NCI-H1930 (cell line): ENCODE measurements around the gene SYF2.
"Not testable (repeated sequence)": the region's sequence is repeated elsewhere in the genome, so short reads cannot be mapped to it uniquely, and the experiment has no call there.

ENCODE experiments used
- DNase-seq, 2 experiments: peaks; one replicate each; lab custom pipeline; 2025; lab: John Stamatoyannopoulos, UW

Gene SYF2

DNA sequence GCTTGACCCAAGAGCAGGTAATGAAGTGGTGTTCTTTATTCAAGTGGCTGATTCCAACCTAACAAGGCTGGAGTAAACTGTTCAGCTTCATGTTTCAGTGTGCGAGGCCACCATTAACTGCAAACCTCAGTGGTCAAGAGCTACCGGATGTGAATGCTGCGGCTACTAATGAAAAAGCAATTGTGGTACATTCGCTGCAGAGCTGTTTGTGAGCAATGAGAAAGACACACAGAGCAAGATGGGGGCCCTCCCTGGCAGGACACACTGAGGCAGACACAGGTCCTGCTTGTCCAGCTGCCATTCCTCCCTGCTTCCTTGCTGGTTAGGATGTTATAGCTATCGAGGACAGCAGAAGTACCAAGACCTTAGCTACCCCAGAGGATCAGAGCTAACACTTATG lies 26.1 kb downstream of the SYF2 start:
- DNase-seq = no peak

DNA sequence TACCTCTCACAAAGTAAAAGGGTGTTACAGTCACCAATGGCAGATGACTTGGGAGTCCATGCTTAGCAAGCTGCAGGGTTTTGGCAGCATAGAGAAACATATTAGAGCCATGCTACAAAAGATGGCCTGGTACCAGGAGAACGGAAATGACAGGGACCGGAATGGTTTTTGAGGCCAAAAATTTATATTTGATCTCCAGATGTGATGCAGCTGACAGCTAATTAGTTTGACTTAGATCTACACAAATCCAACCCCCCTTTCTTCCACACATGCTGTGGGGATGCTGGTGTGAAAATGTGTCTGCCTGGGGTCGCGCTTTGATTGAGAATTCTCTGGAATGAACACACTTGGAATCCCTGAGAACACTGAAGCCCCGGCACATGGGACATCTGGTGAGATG lies 26.5 kb downstream of the SYF2 start:
- DNase-seq = no peak

DNA sequence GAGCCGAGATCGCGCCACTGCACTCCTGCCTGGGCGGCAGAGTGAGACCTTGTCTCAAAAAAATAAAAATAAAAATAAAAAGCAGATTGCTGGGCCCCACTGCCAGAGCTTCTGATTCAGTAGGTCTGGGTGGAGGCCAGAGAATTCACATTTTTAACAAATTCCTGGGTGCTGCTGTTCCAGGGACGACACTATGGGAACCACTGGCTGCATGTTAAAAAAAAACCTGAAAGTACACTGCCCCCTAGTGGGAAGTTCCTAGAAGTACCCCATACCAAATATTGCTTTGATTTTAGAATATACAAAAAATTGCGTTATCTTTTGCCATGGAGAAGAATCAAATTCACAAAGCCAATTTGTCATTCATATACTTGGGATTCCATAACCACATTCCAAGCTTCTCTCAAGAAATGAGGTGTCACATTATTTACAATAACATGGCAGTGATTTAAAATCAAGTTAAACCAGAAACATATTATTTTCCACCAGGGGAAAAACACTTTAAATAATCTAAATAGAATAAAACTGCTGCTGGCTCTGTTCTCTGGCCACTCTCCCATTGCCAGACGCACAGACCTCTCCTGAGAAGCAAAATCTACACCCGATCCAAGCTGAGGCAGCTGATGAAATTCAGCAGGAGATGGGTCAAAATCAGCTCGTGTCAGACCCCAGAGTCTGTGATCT lies 27.4 kb downstream of the SYF2 start:
- DNase-seq = peak; percentile 17 to 45

DNA sequence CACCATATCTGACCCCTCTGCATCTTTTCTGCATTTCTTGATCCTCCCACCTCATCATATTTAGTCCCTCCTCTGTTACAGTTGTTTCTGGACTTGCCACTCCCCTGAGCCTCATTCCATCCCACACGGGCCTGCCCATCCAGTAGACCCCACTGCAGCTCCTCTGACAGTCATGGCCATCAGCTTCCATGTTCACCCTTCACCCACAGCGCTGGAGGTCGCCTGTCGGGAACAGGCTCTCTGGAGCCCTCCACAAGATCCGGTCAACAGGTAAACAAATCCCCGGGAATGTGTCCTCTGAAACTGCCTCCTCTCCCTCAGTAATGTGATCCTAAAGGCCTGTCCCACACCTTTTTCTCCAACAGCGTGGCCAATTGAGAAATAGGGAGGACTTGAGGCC lies 31.3 kb downstream of the SYF2 start:
- DNase-seq = no peak

DNA sequence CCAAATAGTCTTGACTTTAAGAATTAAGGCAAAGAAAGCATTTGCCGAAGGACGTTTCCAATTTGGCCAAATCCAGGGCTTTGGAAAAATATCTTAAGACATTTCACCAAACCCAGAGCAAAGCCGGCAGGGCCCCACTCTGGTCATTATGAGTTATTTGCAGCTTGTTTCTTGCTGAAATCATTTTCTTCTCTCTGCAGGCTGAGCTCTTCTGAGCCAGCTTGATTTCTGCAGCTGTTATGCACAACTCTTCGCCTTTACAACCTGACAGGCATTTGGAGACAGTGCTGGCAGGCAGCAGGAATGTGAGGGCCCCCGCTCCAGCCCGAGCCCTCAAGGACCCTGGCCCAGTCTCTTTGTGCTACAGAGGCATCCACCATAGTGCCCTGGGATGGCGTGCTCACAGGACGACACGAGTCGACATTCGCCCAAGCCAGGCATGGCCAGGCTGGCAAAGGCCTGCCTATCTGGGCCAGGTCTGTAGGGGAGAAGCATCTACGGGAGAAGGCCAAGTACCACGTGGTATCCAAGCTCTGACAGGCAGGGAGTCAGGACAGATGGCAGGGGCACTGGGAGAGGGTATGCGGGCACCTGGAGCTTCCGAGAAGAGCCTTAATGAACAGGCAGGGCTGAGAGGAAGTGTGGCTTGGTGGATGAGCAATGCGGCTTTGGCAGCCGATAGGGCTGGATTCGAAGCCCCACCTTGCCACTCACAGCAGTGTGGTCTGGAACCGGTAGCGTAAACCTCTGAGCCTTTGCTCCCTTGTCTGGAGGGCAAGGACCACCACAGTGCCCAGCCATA lies 32.3 kb downstream of the SYF2 start:
- DNase-seq = no peak

DNA sequence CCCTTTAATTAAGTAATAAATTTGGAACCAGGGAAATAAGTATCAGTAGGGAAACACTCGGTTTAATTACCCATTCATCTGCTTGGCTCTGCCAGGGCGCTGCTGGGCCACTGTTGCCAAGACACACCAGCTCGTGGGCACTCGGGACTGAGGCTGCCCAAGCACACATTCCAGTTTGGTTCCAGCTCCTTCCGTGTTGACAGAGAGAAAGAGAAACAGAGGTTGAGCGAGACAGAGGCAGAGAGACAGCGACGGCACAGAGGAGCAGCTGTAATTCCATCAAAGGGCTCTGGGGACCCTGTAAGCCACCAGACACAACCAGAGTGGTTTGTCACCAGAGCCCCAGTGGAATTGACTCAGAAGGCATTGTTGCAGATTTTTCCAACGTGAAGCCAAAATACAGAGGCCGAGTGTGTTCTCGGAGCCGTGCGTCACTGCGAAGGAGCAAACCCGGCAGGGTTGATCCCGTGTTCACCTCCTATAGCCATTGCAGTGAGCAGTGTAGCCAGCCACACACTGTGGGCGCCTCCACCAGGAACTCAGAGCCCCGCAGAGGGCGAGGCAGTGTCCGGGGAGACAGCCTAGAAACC lies 33.5 kb downstream of the SYF2 start:
- DNase-seq = no peak

DNA sequence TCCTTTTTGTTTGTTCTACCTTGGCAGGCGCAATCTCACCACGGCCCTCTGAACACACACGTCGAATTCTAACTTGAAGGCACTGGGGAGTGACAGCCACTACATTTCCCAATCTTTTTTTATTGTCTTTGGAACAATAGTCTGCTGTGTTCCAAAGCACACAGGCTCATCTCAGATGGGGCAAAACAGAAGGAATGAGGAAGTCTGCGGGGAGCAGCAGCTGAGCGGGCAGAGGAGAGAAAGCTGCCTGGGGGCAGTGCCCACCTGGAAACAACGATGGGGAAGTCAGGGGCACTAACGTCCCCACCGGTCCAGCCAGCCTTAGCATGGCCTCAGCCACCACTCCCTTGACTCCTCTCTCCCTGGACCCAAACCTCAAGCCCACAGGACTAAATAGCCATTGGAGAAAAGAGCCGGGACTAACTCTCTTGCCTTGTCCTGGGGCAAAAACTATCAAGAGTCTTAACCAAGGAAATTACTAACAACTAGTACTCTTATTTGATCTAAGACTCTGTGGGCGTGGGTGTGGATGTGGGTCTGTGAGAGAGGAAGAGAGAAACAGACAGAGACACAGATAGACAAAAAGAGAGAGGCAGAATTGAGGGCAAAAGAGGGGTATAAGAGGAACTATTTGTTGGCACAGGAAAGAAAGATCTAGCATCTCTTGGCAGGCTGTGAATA lies 34.2 kb downstream of the SYF2 start:
- DNase-seq = no peak

DNA sequence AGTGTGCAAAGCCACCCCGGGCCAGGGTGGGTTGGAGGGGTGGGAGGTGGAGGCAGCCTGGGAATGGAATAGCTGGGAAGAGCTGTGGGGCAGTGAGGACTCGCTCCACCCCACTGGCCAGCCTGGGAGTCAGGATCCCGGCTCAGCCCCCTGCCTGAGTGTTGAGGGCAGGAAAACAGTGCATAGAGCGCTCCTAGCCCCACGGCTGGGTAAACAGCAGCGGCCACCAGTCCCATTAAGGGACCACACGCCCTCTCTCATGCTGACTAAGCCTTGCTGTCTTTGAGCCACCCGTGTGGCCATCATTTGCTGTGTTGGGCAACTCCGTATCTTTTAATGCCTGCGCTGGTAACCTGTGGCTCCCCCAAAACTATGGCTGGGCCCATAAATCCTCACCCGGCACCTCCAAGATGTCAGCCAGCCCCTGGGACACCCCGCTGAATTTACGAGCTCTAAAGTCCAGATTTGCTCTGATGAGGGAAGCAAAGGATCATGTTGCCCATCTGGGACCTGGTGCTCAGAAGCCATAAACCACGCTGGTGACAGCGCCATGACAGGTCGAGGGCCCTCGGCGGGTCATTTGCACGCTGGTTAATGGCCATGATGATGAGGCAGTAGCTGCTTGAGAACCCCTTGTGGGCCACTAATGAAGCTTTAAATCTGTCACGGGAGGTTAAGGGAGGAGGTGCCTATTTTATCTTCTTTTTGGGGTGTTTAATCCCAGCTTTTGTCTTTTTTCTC lies 34.9 kb downstream of the SYF2 start:
- peak in 1 of 2 experiments; percentile 21 for DNase-seq

DNA sequence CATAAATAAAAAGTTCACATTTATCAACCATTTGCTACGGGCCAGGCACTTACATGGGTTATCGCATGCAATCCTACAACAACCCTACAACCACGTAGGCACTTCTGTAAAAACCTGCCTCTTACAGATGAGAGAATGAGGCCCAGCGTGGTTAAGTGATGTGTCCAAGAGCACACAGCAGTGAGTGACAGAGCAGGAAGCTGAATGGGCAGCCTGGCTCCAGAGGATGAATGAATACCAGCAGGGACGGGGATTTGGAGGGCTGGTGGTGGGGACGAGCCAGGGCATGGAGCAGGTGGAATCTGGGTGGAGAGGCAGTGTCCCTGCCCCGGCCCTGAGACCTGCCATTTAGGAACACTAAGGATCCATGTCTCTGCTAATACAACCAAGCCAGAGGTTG lies 35.5 kb downstream of the SYF2 start:
- DNase-seq = no peak

DNA sequence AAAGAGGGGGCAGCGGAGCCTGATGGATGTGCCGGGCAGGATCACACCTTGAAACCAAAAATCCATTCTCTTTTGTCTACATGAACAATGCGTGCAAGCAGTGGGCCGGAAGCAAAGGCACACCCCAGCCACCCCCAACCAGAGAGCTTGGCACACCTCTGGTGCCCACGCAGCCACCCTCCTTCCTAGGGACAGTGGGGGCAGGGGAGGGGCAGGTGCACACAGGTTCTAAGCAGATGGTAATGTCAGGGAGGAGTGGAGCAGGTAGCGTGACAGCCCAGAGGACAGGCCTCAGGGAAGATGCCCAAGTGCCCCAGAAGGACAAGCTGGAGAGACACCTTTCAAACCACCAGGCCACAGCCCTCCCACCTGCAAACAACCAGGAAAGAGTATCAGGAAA lies 36.5 kb downstream of the SYF2 start:
- no peak for DNase-seq

DNA sequence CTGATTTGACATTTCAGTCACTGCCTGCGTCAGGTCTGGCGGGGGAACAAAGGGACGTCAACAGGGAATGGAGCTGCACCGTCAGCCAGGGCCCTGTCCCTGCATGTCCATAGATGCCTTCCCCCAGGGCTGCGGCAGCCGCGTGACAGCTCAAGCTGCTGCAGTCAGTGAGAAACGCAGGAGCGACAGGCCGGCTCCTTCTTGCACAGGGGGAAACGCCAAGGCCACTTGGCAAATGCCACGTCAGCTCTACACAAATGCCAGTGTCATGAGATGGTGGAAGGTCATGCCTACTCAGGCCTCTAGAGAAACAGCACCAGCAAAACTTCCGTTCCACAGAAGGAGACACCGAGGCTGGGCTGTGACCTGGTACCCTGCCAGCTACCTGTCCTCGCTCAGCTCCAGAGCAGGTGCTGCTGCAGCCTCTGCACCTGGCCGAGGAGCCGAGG lies 37.7 kb downstream of the SYF2 start:
- no peak for DNase-seq

DNA sequence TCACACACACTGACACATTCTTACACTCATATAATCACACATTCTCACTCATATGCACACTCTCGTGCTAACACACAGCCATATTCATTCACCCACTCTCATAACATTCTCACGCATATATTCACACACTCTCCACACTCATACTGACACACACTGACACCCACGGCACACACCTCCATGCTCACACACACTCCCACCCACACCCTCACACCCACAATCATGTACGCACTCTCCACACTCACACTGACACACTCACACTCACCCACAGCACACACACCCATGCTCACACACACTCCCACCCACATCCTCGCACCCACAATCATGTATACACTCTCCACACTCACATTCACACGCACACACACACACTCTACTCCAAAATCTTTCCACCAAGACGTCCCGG lies 38.2 kb downstream of the SYF2 start:
- no peak for DNase-seq

DNA sequence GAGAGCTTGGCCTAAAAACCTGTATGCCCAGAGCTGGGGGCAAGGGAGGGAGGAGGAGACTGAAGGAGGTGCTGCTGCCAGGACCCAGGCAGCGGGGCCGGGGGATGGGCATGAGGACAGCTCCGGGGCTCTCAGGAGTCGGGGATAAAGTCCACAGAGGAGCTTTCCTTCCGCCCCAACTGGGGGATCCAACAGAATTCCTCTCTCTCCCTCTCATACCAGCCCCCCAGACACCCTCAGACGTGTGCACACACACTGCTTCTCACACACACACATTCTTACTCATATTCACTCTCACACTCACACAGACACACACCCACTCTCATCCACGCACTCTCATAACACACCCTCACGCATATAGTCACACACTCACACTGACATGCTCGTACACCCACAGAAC lies 39.1 kb downstream of the SYF2 start:
- no peak for DNase-seq

DNA sequence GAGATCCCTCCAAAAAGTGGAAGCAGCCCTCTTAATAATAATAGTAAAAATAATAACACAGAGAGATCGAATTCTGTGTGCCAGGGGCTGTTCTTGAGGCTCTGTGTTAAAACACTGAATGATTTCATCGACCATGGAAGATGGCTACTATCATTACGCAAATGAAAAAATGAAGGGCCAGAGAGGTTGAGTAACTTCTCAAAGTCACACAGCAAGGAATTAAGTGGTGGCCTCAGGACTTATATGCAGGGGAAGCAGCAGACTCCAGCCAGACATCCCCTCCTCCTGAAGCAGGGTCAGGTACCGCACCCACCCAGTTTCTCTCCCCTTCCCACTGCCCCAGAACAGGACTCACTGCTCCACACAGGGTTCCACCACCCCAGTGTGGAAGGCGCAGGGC lies 40.1 kb downstream of the SYF2 start:
- DNase-seq = no peak

DNA sequence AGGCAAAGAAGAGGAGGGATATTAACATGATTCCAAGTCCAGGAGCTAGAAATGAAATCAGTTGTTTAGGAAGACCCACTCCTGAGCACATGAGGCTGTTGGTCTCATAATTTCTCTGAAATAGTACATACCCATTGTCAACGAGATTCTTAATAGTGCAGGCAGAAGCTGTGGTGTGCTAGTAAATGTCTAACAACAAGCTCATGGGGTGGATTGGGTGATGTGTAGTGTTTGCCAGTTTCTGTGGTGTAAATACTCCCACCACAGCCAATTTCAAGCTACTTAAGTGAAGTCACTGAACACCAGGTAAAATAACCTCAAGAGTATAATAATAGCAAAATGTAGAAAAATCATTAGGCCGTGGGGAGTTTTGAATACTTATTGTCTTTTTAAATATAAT lies 42.0 kb downstream of the SYF2 start:
- no peak for DNase-seq

DNA sequence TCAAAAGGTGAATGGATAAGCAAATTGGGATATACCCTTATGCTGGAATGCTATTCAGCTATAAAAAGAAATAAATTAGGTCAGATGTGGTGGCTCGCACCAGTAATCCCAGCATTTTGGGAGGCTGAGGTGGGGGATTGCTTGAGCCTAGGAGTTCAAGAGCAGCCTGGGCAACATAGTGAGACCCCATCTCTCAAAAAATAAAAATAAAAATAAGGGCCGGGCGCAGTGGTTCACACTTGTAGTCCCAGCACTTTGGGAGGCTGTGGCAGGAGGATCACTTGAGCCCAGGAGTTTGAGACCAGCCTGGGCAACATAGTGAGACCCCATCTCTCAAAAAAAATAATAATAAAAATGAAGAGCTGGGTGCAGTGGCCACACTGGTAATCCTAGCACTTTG lies 44.4 kb downstream of the SYF2 start:
- DNase-seq = not testable (repeated sequence)

DNA sequence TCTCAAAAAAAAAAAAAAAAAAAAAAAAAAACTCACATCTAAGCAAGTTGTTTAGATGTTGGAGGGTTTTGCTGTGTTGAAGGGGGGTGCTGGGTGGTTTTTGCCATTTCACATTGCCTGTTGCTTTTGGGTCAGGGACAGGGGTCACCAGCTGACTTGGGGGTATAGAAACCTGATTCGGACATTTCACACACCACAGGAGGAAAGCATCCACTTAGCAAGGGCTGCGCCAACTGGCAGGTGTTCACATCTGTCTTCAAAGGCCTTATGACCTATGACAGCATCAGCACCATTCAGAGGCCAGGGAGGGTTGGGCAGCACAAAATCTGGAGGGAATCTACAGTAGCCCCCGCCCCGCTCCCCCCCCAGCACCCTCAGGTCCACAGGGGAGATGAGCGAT lies 45.2 kb downstream of the SYF2 start:
- DNase-seq = no peak

DNA sequence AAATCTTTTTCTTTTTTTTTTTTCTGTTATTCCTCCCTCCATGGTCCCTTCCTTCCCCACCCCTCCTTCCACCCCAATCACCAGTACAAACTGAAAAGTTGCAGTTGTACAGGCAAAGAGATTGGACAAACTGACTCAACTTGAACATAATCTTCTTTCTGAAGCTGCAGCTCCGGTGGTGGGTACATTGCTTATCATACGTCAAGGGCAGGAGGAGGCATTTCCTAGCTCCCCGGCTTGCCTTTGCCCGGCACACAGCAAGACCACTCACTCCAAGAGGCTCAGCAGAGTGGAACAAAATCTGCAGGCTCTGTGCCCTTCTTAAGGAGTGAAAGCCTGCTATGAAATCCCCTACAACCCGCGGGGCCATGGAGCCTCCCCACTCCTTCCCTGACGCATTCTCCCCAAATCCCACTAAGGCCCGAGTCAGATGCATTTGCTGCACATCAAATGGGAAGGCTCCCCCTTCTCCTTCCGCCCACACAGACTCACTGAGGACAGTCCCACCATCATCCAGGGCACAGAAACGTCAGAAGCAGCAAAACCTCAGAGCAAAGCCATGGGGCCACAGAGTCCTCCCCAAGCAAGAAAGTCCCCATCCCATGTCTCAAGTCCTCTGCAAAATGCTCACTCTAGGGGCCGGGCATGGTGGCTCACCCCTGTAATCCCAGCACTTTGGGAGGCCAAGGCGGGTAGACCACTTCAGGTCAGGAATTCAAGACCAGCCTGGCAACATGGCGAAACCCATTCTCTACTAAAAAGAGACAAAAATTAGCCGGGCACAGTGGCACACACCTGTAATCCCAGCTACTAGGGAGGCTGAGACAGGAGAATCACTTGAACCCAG lies 45.9 kb downstream of the SYF2 start:
- DNase-seq = no peak

DNA sequence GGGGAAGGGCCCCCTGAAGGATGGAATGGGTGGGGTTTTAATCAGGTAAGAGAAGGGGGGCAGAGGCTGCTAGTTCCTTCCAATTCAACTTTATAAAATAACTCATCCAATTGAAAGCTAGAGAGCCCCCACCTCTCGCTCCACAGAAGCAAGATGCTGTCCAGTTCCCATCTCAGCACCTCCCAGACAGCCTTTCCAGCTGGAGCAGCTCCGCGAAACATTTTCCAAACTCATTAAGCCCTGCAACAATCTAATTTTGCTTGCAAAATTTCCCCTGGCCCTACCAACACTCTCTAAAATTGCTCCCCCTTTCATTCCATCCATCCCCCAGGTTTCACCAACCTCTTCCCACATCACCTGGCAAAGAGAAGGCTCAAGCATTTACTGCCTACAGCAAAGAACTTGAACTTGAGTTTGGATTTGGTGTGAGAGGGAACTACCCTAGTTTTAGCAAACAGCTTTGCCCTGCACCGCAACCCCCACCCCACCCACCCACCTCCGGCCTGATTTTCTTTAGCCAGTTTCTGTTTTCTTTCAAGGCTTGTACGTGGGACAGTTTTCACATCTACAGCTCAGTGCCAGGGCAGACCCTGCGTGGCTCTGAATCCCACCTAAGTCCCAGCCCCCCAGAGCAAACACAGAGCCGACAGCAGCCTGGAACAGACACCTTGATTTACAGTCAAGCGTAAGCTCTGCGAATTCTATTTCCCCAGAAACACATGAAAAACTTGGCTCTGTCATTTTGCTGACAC lies 46.7 kb downstream of the SYF2 start:
- no peak for DNase-seq

DNA sequence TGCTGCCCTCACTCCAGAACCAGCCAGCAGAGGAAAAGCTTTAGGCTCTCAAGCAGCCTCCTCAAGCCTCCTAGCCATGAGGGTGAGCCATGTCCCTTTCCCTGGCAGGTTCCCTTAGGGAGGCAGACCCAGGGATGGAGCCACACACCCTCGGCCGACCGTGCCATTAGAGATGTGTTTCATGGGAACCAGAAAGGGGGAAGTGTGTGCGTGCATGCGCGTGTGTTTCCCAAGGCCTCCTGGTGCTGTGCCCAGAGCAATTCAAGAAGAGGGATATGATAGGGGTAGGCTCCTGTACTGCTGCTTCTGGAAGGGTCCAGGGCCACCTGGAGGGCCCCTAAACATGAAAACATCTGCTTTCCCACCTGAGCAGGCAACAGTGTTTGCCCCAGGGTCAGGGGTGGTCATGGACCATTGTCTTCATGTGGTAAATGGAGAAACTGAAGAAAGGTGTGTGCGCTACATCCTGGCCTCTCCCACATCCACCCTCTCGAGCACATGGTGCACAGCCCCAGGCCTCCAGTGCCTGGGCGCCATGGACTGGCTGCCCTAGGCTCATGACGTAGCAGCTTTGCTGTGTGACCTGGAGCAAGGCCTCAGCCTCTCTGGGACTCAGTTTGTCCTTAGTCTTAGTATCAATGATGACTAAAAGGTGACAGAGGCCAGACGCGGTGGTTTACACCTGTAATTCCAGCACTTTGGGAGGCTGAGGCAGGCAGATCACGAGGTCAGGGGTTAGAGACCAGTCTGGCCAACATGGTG lies 48.1 kb downstream of the SYF2 start:
- DNase-seq = no peak
